GM12873 (cell line): ENCODE measurements around the gene SLC25A4.

Source experiments
- CTCF ChIP-seq: IDR thresholded peaks from 2 replicates; pipeline ENCODE4 v1.5.1; 2012; ENCODE audit warnings: low read depth, mild to moderate bottlenecking, moderate library complexity, low read length, control low read depth; ENCODE audit not compliant: insufficient read depth; ENCODE audit errors: missing control alignments

Gene SLC25A4

GRCh38 chr4:185142912-185143600 lies at the start of gene SLC25A4:
Gene SLC25A4, plus strand, starts transcription at chr4:185143266. Its CDS starts 107 bp downstream, at chr4:185143373.
- peak; percentile 55 for TF ChIP-seq CTCF

- no peak for TF ChIP-seq CTCF
Measured at GRCh38 chr4:185093603-185094002, 49.5 kb upstream of the SLC25A4 start.

GRCh38 chr4:185096032-185096653 lies 46.9 kb upstream of the SLC25A4 start:
- TF ChIP-seq CTCF = peak; percentile 51

- no peak for TF ChIP-seq CTCF
Measured at GRCh38 chr4:185098474-185098873, 44.6 kb upstream of the SLC25A4 start.

DNA sequence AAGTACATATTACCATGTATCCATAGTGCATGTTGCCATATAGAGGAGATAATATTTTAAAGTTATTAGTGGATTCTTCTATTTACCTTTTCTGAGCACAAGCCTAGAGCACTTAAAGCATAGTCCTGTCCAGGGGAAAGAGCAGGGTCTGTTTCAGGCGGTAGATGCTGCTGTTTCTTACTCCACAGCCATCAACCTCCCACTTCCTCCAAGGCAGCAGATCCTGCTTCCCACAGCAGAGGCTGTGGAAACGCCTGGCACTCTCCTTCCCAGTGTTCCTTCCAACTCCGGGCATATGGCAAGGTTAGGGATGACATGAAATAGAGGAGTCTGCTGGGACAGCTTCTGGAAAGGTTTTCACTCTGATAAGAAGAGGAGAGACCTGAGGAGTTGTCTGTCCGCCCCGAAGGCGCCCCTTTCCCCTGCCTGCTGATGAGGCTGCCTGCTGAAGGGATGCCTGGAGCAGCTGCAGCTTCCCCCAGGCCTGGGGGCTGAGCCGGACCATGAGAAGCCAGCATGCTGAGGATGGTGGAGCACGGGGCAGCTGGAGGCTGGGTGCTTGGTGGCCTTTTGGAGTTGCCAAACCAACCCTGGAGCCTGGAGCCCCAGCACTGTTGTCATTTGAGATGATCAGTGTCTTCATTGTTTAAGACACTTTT lies 43.9 kb upstream of the SLC25A4 start:
- TF ChIP-seq CTCF = no peak

- TF ChIP-seq CTCF = no peak
Measured at GRCh38 chr4:185099940-185100339, 43.1 kb upstream of the SLC25A4 start.

DNA sequence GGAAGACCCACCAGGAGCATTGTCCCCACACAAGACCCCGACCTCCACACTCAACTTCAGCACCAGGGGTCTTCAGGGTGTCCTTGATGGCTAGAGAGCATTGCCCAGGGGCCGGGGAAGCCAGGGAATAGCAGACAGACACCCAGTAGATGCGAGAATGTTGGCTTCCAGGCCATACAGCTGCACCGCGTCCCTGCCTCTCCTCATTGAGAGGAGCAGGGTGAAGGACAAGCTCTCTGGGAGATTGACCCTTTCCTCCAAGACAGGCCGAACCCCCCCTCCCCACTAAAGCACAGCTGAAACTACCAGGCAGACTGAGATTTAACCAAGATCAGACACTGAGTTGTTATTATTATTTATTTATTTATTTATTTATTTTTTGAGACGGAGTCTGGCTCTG lies 42.6 kb upstream of the SLC25A4 start:
- TF ChIP-seq CTCF = no peak
